GM23338 (cell line): ENCODE results near the gene IGSF11. TPM values are rescaled to one million over a fixed set of nuclear protein-coding genes. Genes with fewer than 3 reads are reported as not detected.

Source experiments
- ATAC-seq: fragments of 200-7000 bp; cut with Tn5 transposase; 3 replicates; pipeline ENCODE4 v1.9.1; 2020
- DNase-seq: peaks from one replicate; pipeline ENCODE4 v3.0.0-alpha.2; 2015; ENCODE audit warnings: low spot score
- H2AFZ ChIP-seq: fragments of 200-600 bp; sonication (generic); 2 replicates; pipeline ENCODE4 v1.8.0; 2016; ENCODE audit warnings: antibody characterized with exemption, mild to moderate bottlenecking, moderate library complexity
- H3F3A ChIP-seq: fragments of 200-600 bp; sonication (generic); replicated peaks from 2 replicates; pipeline ENCODE4 v1.8.0; 2017; ENCODE audit warnings: antibody characterized with exemption, mixed run types, low read depth
- H3K27ac ChIP-seq: fragments of 200-600 bp; sonication (generic); 2 replicates; pipeline ENCODE4 v1.6.1; 2016; ENCODE audit warnings: low read depth
- H3K27me3 ChIP-seq: fragments of 200-600 bp; sonication (generic); 2 replicates; pipeline ENCODE4 v1.8.0; 2016; ENCODE audit warnings: mild to moderate bottlenecking, mixed run types, moderate library complexity; ENCODE audit not compliant: insufficient read depth
- H3K36me3 ChIP-seq: fragments of 200-600 bp; sonication (generic); 2 replicates; pipeline ENCODE4 v1.8.0; 2016; ENCODE audit warnings: mild to moderate bottlenecking; ENCODE audit not compliant: insufficient read depth
- H3K4me1 ChIP-seq: fragments of 200-600 bp; sonication (generic); 2 replicates; pipeline ENCODE4 v1.8.0; 2016; ENCODE audit warnings: mild to moderate bottlenecking, moderate library complexity; ENCODE audit not compliant: insufficient read depth
- H3K4me2 ChIP-seq: fragments of 200-600 bp; sonication (generic); 2 replicates; pipeline ENCODE4 v1.7.1; 2017; ENCODE audit warnings: mixed run types
- H3K4me3 ChIP-seq: fragments of 200-600 bp; sonication (generic); 2 replicates; pipeline ENCODE4 v1.6.1; 2016; ENCODE audit warnings: mixed run types
- H3K79me2 ChIP-seq: fragments of 200-600 bp; sonication (generic); replicated peaks from 2 replicates; pipeline ENCODE4 v1.8.0; 2017; ENCODE audit warnings: mild to moderate bottlenecking; ENCODE audit not compliant: insufficient read depth
- H3K9me2 ChIP-seq: fragments of 200-600 bp; sonication (generic); 2 replicates; pipeline ENCODE4 v1.8.0; 2017; ENCODE audit not compliant: insufficient read depth
- H4K20me1 ChIP-seq: fragments of 200-600 bp; sonication (generic); replicated peaks from 2 replicates; pipeline ENCODE4 v1.8.0; 2017; ENCODE audit warnings: mild to moderate bottlenecking; ENCODE audit not compliant: insufficient read depth
- H3K27ac Mint-ChIP-seq: 2 replicates; pipeline ENCODE4 v1.8.0; 2020; ENCODE audit warnings: inconsistent platforms, mild to moderate bottlenecking, moderate library complexity, mixed read lengths
- H3K27me3 Mint-ChIP-seq: 3 replicates; pipeline ENCODE4 v1.8.0; 2022; ENCODE audit warnings: low read depth, mild to moderate bottlenecking, moderate library complexity, mixed read lengths, inconsistent platforms; ENCODE audit not compliant: insufficient read depth, poor library complexity
- H3K36me3 Mint-ChIP-seq: 3 replicates; pipeline ENCODE4 v1.8.0; 2021; ENCODE audit warnings: low read depth, mild to moderate bottlenecking, inconsistent platforms, moderate library complexity, mixed read lengths
- H3K4me1 Mint-ChIP-seq: 3 replicates; pipeline ENCODE4 v1.8.0; 2020; ENCODE audit warnings: mild to moderate bottlenecking, inconsistent platforms, mixed read lengths
- H3K4me3 Mint-ChIP-seq: 3 replicates; pipeline ENCODE4 v1.8.0; 2021; ENCODE audit warnings: moderate library complexity, mild to moderate bottlenecking, inconsistent platforms, mixed read lengths
- H3K9me3 Mint-ChIP-seq: 3 replicates; pipeline ENCODE4 v1.8.0; 2020; ENCODE audit warnings: moderate library complexity, mild to moderate bottlenecking, inconsistent platforms, mixed read lengths
- CREB1 ChIP-seq: fragments of 250-450 bp; sonication (Bioruptor Pico); IDR thresholded peaks from 2 replicates; pipeline ENCODE4 v1.5.0; 2020; ENCODE audit warnings: low read depth, mild to moderate bottlenecking, moderate library complexity
- CTCF ChIP-seq, 2 experiments: fragments of 200-600 bp in 1 of 2; sonication (generic) in 1 of 2; conservative IDR thresholded peaks; 2 replicates each; pipeline versions ENCODE4 v1.5.1 to v1.6.1; 2016 to 2017; ENCODE audit warnings: antibody characterized with exemption in 2 of 2, low read depth in 2 of 2, mild to moderate bottlenecking in 2 of 2, moderate library complexity in 1 of 2
- EZH2 ChIP-seq: fragments of 200-600 bp; sonication (generic); IDR thresholded peaks from one replicate; pipeline ENCODE4 v1.8.0; 2017; ENCODE audit warnings: antibody characterized with exemption, mild to moderate bottlenecking, low read depth; ENCODE audit not compliant: unreplicated experiment
- EZH2phosphoT487 ChIP-seq: fragments of 200-600 bp; sonication (generic); IDR thresholded peaks from one replicate; pipeline ENCODE4 v1.8.1; 2018; ENCODE audit warnings: antibody characterized with exemption; ENCODE audit not compliant: unreplicated experiment
- JUNB ChIP-seq: IDR thresholded peaks from one replicate; pipeline ENCODE4 v1.6.1; 2016; ENCODE audit warnings: antibody characterized with exemption; ENCODE audit not compliant: unreplicated experiment
- NANOG ChIP-seq: IDR thresholded peaks from 2 replicates; pipeline ENCODE4 v1.6.1; 2016; ENCODE audit warnings: antibody characterized with exemption, borderline replicate concordance
- POLR2AphosphoS5 ChIP-seq: IDR thresholded peaks from 2 replicates; pipeline ENCODE4 v1.6.1; 2016; ENCODE audit warnings: antibody characterized with exemption, low read depth
- STAT1 ChIP-seq: IDR thresholded peaks from one replicate; pipeline ENCODE4 v1.6.1; 2016; ENCODE audit warnings: antibody characterized with exemption; ENCODE audit not compliant: unreplicated experiment
- ZNF114 ChIP-seq: fragments of 250-450 bp; sonication (Bioruptor Pico); IDR thresholded peaks from 2 replicates; pipeline ENCODE4 v1.5.0; 2020; ENCODE audit warnings: mild to moderate bottlenecking, moderate library complexity
- ZNF331 ChIP-seq: fragments of 250-450 bp; sonication (Bioruptor Pico); IDR thresholded peaks from 2 replicates; pipeline ENCODE4 v1.5.0; 2020; ENCODE audit warnings: low read depth, mild to moderate bottlenecking, moderate library complexity
- polyA plus RNA-seq: library from polyadenylated mRNA; unstranded; fragments of >200 nt; fragmentation: Nextera tagmentation; extraction: Ambion mirVana; gene quantifications from 2 replicates; pipeline ENCODE4 v1.2.1, GENCODE V29; 2016
- total RNA-seq: library from RNA; depleted of rRNA; stranded (reverse); fragments of >200 nt; shearing (Covaris generic); gene quantifications from 2 replicates; pipeline ENCODE4 v1.2.3, GENCODE V29; 2014
- TF ChIP-seq, protein P1 (sequence below): IDR thresholded peaks from one replicate; pipeline ENCODE4 v1.6.1; 2018; ENCODE audit warnings: antibody characterized with exemption; ENCODE audit not compliant: unreplicated experiment
- TF ChIP-seq, protein P2 (sequence below): IDR thresholded peaks from 2 replicates; pipeline ENCODE4 v1.6.1; 2016; ENCODE audit warnings: antibody characterized with exemption
- TF ChIP-seq, protein P3 (sequence below): fragments of 250-450 bp; sonication (Bioruptor Pico); IDR thresholded peaks from 2 replicates; pipeline ENCODE4 v1.5.0; 2020; ENCODE audit warnings: mild to moderate bottlenecking, moderate library complexity

The IGSF11 gene
- total and polyA plus RNA-seq, 2 experiments from 2014 or later = 0.68 to 1.8 TPM

GRCh38 chr3:118938183-118938961 is 96.3 kb downstream of the IGSF11 start:
- Histone ChIP-seq H3K36me3 (no peaks in the 10 kb centered on the region), H3K4me2 (no peak overlapping the region), H3K27ac (no peak overlapping the region), H3K79me2 (no peaks in the 10 kb centered on the region), H2AFZ (no peak overlapping the region), H3K27me3 (no peaks in the 10 kb centered on the region), H3K4me3 (no peak overlapping the region), H3F3A (no peaks in the 10 kb centered on the region), H4K20me1 (no peaks in the 10 kb centered on the region), H3K4me1 (no peaks in the 10 kb centered on the region), H3K9me2 (no peaks in the 10 kb centered on the region)
- TF ChIP-seq STAT1 (no peak), EZH2 (no peak), ZNF331 (no peak), JUNB (no peak), EZH2phosphoT487 (no peak), CREB1 (CRISPR knock-in tag) (no peak), POLR2AphosphoS5 (no peak), CTCF (conservative IDR thresholded peaks at IDR 0.05; ENCODE audit: low read depth in 2 of 2) (no peak), ZNF114 (CRISPR knock-in tag) (no peak), NANOG (no peak)
- TF ChIP-seq, protein P1, sequence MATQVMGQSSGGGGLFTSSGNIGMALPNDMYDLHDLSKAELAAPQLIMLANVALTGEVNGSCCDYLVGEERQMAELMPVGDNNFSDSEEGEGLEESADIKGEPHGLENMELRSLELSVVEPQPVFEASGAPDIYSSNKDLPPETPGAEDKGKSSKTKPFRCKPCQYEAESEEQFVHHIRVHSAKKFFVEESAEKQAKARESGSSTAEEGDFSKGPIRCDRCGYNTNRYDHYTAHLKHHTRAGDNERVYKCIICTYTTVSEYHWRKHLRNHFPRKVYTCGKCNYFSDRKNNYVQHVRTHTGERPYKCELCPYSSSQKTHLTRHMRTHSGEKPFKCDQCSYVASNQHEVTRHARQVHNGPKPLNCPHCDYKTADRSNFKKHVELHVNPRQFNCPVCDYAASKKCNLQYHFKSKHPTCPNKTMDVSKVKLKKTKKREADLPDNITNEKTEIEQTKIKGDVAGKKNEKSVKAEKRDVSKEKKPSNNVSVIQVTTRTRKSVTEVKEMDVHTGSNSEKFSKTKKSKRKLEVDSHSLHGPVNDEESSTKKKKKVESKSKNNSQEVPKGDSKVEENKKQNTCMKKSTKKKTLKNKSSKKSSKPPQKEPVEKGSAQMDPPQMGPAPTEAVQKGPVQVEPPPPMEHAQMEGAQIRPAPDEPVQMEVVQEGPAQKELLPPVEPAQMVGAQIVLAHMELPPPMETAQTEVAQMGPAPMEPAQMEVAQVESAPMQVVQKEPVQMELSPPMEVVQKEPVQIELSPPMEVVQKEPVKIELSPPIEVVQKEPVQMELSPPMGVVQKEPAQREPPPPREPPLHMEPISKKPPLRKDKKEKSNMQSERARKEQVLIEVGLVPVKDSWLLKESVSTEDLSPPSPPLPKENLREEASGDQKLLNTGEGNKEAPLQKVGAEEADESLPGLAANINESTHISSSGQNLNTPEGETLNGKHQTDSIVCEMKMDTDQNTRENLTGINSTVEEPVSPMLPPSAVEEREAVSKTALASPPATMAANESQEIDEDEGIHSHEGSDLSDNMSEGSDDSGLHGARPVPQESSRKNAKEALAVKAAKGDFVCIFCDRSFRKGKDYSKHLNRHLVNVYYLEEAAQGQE = no peak
- TF ChIP-seq, protein P2, sequence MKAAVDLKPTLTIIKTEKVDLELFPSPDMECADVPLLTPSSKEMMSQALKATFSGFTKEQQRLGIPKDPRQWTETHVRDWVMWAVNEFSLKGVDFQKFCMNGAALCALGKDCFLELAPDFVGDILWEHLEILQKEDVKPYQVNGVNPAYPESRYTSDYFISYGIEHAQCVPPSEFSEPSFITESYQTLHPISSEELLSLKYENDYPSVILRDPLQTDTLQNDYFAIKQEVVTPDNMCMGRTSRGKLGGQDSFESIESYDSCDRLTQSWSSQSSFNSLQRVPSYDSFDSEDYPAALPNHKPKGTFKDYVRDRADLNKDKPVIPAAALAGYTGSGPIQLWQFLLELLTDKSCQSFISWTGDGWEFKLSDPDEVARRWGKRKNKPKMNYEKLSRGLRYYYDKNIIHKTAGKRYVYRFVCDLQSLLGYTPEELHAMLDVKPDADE = no peak
- TF ChIP-seq, protein P3, sequence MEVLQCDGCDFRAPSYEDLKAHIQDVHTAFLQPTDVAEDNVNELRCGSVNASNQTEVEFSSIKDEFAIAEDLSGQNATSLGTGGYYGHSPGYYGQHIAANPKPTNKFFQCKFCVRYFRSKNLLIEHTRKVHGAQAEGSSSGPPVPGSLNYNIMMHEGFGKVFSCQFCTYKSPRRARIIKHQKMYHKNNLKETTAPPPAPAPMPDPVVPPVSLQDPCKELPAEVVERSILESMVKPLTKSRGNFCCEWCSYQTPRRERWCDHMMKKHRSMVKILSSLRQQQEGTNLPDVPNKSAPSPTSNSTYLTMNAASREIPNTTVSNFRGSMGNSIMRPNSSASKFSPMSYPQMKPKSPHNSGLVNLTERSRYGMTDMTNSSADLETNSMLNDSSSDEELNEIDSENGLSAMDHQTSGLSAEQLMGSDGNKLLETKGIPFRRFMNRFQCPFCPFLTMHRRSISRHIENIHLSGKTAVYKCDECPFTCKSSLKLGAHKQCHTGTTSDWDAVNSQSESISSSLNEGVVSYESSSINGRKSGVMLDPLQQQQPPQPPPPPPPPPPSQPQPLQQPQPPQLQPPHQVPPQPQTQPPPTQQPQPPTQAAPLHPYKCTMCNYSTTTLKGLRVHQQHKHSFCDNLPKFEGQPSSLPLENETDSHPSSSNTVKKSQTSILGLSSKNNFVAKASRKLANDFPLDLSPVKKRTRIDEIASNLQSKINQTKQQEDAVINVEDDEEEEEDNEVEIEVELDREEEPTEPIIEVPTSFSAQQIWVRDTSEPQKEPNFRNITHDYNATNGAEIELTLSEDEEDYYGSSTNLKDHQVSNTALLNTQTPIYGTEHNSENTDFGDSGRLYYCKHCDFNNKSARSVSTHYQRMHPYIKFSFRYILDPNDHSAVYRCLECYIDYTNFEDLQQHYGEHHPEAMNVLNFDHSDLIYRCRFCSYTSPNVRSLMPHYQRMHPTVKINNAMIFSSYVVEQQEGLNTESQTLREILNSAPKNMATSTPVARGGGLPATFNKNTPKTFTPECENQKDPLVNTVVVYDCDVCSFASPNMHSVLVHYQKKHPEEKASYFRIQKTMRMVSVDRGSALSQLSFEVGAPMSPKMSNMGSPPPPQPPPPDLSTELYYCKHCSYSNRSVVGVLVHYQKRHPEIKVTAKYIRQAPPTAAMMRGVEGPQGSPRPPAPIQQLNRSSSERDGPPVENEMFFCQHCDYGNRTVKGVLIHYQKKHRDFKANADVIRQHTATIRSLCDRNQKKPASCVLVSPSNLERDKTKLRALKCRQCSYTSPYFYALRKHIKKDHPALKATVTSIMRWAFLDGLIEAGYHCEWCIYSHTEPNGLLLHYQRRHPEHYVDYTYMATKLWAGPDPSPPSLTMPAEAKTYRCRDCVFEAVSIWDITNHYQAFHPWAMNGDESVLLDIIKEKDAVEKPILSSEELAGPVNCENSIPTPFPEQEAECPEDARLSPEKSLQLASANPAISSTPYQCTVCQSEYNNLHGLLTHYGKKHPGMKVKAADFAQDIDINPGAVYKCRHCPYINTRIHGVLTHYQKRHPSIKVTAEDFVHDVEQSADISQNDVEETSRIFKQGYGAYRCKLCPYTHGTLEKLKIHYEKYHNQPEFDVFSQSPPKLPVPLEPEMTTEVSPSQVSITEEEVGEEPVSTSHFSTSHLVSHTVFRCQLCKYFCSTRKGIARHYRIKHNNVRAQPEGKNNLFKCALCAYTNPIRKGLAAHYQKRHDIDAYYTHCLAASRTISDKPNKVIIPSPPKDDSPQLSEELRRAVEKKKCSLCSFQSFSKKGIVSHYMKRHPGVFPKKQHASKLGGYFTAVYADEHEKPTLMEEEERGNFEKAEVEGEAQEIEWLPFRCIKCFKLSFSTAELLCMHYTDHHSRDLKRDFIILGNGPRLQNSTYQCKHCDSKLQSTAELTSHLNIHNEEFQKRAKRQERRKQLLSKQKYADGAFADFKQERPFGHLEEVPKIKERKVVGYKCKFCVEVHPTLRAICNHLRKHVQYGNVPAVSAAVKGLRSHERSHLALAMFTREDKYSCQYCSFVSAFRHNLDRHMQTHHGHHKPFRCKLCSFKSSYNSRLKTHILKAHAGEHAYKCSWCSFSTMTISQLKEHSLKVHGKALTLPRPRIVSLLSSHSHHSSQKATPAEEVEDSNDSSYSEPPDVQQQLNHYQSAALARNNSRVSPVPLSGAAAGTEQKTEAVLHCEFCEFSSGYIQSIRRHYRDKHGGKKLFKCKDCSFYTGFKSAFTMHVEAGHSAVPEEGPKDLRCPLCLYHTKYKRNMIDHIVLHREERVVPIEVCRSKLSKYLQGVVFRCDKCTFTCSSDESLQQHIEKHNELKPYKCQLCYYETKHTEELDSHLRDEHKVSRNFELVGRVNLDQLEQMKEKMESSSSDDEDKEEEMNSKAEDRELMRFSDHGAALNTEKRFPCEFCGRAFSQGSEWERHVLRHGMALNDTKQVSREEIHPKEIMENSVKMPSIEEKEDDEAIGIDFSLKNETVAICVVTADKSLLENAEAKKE (CRISPR knock-in tag) = no peak
- no peak for DNase-seq
- Mint-ChIP-seq H3K27me3 (no peaks in the 10 kb centered on the region), H3K4me1 (peaks cover 4% of the 10 kb centered on the region; the same call in 2 of the 3 replicates), H3K36me3 (no peaks in the 10 kb centered on the region), H3K27ac (no peak overlapping the region), H3K4me3 (no peak overlapping the region), H3K9me3 (no peaks in the 10 kb centered on the region)
- ATAC-seq = no peak
